Kasumi-1 (cell line): ENCODE results near the gene MORN4.

Experiments
- DNase-seq, 2 experiments: peaks; one replicate each; lab custom pipeline; 2025; lab: John Stamatoyannopoulos, UW

The MORN4 gene

DNA sequence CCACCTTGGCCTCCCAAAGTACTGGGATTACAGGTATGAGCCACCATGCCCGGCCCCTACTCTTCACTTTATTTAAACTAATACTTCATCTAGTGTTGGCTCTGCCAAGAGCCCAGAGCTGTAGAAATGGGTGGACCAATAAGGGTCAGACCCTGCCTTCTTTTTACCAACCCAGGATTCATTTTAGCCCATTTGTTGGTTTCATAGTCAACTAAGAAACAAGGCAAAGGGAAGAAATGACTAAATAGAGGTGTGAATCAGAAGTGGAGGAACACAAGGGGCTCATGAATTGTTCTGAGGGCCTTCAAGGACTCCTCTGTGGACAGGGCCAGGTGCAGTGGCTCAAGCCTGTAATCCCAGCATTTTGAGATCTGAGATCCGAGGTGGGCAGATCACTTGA lies 59.6 kb downstream of the MORN4 start:
- no peak for DNase-seq

GRCh38 chr10:97573021-97573420 lies 60.3 kb downstream of the MORN4 start:
- DNase-seq = no peak

DNA sequence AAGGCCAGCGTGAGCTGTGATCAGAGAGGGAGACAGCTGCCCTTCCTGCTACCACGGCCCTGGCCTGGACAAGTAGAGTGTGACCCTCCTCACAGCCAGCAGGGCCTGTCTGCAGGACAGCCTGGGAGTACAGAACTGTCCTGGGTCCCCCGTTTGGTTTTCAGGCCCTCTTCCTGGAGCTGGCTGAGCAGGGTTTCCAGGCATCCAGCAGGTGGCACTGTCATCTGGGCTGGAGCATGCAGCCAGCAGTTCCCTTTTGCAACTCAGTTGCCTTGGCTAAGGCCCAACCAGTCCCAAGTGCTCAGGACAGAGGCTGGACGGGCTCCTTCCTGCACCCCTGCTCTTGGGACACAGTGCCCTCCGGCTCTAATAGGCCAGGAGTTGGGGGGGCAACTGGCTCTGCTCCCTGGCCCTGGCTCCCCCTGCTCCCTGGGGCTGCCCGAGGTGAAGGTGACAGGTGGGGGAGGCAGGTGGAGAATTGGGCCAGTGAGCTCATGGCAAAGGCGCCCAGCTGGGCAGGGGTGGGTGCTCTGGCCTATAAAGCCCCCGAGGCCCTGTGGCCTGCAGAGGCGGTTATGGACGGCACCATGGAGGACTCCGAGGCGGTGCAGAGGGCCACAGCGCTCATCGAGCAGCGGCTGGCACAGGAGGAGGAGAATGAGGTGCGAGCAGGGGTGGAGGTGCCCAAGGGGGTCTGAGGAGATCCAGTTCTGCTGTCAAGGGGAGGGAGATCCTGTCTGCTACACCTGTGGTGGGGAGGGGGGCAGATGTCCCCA lies 60.9 kb downstream of the MORN4 start, which contains the start of gene ANKRD2:
Gene ANKRD2 (plus strand): TSS at position 566 of the 776 bp plus-strand sequence. CDS start 10 bp downstream, at position 576.
- DNase-seq = peak; percentile 83

- no peak for DNase-seq
Observed at GRCh38 chr10:97571622-97572021, 61.7 kb downstream of the MORN4 start.

GRCh38 chr10:97570789-97571471 lies 62.4 kb downstream of the MORN4 start:
- no peak for DNase-seq

DNA sequence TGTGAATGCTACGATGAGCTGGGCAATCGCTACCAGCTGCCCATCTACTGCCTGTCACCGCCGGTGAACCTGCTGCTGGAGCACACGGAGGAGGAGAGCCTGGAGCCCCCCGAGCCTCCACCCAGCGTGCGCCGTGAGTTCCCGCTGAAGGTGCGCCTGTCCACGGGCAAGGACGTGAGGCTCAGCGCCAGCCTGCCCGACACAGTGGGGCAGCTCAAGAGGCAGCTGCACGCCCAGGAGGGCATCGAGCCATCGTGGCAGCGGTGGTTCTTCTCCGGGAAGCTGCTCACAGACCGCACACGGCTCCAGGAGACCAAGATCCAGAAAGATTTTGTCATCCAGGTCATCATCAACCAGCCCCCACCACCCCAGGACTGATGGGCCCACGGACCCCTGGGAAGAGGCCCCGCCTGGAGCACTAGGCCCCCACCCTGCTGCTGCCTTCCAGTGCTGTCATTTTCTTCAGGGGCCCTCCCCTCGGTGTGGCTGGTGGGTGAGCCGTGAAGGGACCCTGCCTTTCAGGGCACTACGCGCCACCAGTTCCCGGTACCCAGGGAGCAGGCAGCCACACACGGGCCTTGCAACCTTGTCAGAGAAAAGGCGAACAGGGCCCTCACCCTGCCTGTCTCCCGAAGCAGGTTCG lies 63.0 kb downstream of the MORN4 start:
- no peak for DNase-seq

DNA sequence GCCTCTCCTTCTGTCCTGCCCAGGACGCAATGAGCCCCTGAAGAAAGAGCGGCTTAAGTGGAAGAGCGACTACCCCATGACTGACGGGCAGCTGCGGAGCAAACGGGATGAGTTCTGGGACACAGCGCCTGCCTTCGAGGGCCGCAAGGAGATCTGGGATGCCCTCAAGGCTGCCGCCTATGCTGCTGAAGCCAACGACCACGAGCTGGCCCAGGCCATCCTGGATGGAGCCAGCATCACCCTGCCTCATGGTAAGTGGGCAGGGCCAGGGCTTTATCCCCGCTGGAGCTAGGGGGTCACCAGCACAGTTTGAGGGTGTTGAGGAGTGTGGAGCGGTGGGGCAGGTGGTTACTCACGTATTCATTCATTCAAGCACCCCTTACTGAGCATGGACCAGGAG lies 65.4 kb downstream of the MORN4 start:
- DNase-seq = no peak

GRCh38 chr10:97566336-97566996 lies 66.8 kb downstream of the MORN4 start:
- DNase-seq = no peak

DNA sequence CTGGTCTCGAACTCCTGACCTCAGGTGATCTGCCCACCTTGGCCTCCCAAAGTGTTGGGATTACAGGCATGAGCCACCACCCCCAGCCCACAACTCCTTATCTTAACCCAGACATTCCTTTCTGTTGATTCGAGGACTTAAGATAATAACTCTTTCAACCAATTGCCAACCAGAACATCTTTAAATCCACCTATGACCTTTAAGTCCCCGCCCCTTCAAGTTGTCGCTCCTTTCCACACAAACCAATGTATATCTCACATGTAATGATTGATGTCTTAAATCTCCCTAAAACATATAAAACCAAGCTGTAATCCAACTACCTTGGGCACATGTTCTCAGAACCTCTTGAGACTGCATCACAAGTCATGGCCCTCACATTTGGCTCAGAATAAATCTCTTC lies 68.5 kb downstream of the MORN4 start:
- no peak for DNase-seq
